ENCODE measurements around the gene SLC35F1.

DNA sequence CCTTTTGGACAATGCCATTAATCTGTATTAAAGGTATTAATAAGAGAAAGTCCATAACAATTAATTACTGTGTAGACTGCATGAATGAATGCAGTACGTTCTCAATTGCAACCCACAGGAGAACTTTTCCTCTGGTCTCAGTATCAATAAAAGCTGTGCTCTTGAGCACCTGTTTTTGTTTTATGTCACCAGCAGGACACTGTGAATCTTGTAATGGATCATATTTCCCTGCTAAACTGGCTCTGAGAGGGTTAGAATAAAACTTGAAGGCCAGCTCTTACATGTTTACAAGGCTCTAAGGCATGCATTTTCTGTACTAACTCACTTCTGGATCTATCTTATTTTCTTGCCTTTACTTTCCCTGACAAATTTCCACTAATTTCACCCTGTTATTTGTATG is 426.7 kb downstream of the SLC35F1 start:
- TF ChIP-seq POLR2AphosphoS5 (IDR thresholded peaks at IDR 0.05; ENCODE audit: low read depth, low read length) (no peak), POLR2A (IDR thresholded peaks at IDR 0.05; ENCODE audit: low read depth, low read length) (no peak), TAF1 (IDR thresholded peaks at IDR 0.05; ENCODE audit: low read depth, low read length) (no peak)

Measured in GM12891 (cell line).